Measurements from ENCODE around the gene MICOS13. TPM values are rescaled to one million over a fixed set of nuclear protein-coding genes. Genes with fewer than 3 reads are reported as not detected.

MICOS13 gene, protein sequence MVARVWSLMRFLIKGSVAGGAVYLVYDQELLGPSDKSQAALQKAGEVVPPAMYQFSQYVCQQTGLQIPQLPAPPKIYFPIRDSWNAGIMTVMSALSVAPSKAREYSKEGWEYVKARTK
- 32.5 TPM for polyA plus RNA-seq (2013, experiment 1 of 2)
- 27.0 TPM for polyA plus RNA-seq (2013, experiment 2 of 2)

DNA sequence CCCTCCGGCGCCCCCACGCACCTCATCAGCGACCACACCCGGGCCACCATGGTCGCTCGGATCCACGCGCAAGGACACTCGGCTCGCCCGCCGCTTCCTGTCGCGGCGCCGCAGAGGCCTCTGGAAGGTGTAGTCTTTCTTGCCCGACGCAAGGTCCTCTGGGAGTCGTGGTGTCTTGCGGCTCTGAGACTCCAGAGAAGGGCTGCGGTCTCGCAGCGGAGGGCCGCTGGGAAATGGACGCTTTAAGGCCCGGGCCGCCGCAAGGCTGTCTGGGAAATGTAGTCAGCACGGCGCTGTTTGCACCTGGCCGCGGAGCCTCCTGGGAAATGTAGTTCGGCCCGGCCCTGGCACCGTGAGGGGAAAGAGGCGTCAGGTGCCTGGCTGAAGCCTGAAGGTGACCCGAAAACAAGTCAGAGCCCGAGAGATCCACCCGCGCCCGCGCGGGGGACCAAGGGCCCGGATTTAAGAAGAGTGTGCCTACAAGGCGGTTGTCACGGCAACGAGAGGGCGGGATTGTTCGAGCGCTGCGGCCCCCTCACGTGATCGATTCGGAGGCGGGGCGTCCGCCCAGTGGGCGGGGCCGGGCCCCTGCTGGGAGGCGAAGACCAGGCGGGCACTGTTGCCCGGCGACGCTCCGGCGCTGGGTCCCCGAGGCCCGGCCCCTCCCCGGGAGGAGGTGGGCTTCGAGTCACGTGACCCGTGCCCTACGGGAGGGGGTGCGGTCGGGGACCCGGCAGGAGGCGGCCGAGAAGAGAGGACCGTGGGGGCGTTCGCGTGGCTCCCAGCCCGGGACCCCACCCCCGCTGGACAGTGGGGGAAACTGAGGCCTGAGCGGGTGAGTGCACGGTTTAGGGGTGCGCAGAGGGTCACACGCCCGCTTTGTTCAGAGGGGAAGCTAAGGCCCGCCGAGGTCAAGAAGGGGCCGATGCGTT is at the start of gene MICOS13, which contains the start of gene HSD11B1L:
Gene MICOS13, minus strand, starts transcription at position 80 of the 932 bp plus-strand sequence. Its CDS starts 30 bp downstream, at position 50.
Gene HSD11B1L, plus strand, starts transcription at position 591 of the 932 bp plus-strand sequence. CDS start 3,806 bp downstream, outside the sequence.
- Histone ChIP-seq H3K36me3 (ENCODE audit: control insufficient read depth, insufficient read depth, low read length) (peaks cover 8% of the 10 kb centered on the region), H3K9me3 (ENCODE audit: control insufficient read depth, low read length) (no peaks in the 10 kb centered on the region), H3K4me3 (ENCODE audit: extremely low read depth, insufficient read depth, low read length, poor library complexity, severe bottlenecking) (peak within 1 kb of the TSS; percentile 69), H3K27ac (ENCODE audit: low read depth, low read length, severe bottlenecking) (peak within 1 kb of the TSS; percentile 94), H3K4me1 (ENCODE audit: control insufficient read depth, insufficient read depth, low read length, poor library complexity, severe bottlenecking) (no peaks in the 10 kb centered on the region)
- 0 to 4% methylated on average over 78 to 84 of the region's 94 CpGs for WGBS, 2 experiments (ENCODE audit: insufficient coverage in 2 of 2)

DNA sequence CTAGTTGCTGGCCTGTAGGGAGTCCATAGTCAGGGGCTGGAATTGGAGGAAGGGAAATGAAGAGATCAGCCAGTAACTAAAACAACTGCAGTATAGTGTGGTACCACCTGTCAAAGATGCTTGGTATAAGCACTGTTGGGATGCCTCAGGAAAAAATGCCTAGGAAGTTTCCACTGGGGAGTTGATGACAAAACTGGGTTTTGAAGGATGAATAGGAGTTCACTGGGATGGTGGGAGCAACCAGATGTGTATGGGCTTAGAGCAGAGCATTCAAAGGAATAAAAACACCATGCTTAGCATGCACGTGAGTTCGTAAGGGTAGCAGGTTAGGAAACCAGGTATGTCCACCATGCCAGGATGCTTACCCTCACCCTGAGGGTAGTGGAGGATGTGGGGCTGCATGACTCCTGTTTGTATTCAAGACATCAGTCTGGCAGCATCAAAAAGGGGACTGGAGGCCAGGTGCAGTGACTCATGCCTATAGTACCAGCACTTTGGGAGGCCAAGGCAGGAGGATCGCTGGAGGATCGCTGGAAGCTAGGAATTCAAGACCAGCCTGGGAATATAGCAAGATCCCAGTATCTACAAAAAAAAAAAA is 47.2 kb upstream of the MICOS13 start:
- Histone ChIP-seq H3K27ac (ENCODE audit: low read depth, low read length, severe bottlenecking) (no peak overlapping the region), H3K4me1 (ENCODE audit: control insufficient read depth, insufficient read depth, low read length, poor library complexity, severe bottlenecking) (no peaks in the 10 kb centered on the region), H3K36me3 (ENCODE audit: control insufficient read depth, insufficient read depth, low read length) (no peaks in the 10 kb centered on the region), H3K4me3 (ENCODE audit: extremely low read depth, insufficient read depth, low read length, poor library complexity, severe bottlenecking) (no peak overlapping the region), H3K9me3 (ENCODE audit: control insufficient read depth, low read length) (peaks cover 3% of the 10 kb centered on the region)
- 80 to 82% methylated on average over 2 to 4 of the region's 4 CpGs for WGBS, 2 experiments (ENCODE audit: insufficient coverage in 2 of 2)

DNA sequence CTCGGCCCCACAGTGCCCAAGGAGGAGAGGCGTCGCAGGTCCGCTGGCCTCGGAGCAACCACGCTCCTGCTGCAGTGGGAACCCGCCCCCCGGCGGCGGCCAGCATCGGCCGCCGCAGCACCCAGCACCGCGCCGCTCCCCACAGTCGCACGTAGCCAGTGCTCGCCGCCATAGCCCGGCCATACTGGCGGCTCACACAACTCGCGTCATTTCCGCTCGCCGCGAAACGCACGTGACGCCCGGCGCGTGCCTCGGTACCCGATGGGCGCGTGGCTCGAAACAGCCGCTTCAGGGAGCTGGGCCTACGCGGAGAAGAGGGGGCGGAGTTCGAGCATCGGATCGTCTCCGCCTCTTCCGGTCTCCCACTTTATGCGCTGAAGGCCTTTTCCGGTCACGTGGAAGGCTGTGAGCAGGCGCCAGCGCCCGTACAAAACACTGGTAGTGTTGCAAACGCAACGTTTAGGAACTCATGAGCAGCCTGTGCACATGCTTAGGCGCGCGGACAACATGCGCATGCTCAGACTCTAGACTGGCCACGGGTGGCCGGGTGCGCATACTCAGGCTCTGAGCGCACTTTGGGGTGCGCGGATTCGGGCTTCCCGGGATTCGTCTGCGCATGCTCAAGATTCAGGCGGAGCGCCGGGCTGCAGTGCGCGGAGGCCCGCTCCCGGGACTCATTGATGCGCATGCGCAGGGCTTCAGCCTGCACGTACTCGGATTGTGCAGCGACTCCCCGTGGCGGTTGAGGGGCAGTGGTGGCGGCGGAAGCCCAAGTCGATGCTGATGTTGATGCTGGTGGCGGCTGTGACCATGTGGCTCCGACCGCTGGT is 39.9 kb upstream of the MICOS13 start, which contains the start of the genes CATSPERD and LONP1:
Gene CATSPERD, plus strand, starts transcription at position 677 of the 830 bp plus-strand sequence. Its CDS starts 101 bp downstream, at position 778.
Gene LONP1, minus strand, starts transcription at position 186 of the 830 bp plus-strand sequence. Its CDS starts 14 bp downstream, at position 172.
- Histone ChIP-seq H3K4me3 (ENCODE audit: extremely low read depth, insufficient read depth, low read length, poor library complexity, severe bottlenecking) (peak within 1 kb of the TSS; percentile 98), H3K4me1 (ENCODE audit: control insufficient read depth, insufficient read depth, low read length, poor library complexity, severe bottlenecking) (peaks cover 12% of the 10 kb centered on the region)
- whole genome bisulfite sequencing, 2 experiments (ENCODE audit: insufficient coverage in 2 of 2) = 0% methylated on average over 69 to 71 of the region's 90 CpGs

DNA sequence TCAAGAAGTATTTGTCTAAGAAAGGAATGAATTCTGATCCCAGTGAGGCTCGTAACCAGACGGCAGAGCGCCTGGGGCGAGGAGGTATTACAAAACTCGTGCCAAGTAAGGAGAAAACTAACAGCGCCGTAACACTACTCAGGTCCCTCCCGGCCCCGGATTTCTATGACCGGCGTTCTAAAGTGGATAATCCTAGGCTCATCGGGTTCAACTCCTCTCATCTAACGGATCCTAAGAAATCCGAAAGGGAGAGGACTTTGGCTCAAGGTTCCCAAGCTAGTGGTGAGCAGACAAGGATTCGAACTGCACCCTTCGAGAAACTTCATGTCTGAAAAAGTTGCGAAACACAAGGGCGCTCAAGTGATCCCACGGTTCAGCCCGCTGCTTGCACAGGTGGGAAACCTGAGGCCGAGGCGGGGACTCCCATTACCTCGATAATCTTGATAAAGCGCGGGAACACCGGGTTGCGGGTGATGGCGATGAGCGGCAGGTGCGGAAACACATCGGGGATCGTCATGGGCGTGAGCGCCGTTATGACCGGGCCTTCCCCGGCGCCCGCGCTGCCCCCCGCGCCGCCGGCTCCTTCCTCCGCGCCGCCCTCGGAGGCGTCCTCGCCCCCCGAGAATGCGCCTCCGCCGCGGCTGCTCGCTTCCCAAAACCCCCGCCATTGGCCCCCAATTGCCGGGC is 39.1 kb upstream of the MICOS13 start:
- peaks cover 12% of the 10 kb centered on the region for H3K4me1 ChIP-seq (ENCODE audit: control insufficient read depth, insufficient read depth, low read length, poor library complexity, severe bottlenecking)
- peaks cover 21% of the 10 kb centered on the region for H3K36me3 ChIP-seq (ENCODE audit: control insufficient read depth, insufficient read depth, low read length)
- peak overlapping the region; percentile 98 for H3K4me3 ChIP-seq (ENCODE audit: extremely low read depth, insufficient read depth, low read length, poor library complexity, severe bottlenecking)
- H3K9me3 ChIP-seq (ENCODE audit: control insufficient read depth, low read length) = no peaks in the 10 kb centered on the region
- WGBS, 2 experiments (ENCODE audit: insufficient coverage in 2 of 2) = 0 to 1% methylated on average over 50 to 53 of the region's 58 CpGs
- H3K27ac ChIP-seq (ENCODE audit: low read depth, low read length, severe bottlenecking) = peak overlapping the region; percentile 98

More for the DNA sequence above, 39.9 kb upstream of the MICOS13 start, which contains the start of the genes CATSPERD and LONP1:
- H3K36me3 ChIP-seq (ENCODE audit: control insufficient read depth, insufficient read depth, low read length) = peaks cover 16% of the 10 kb centered on the region
- H3K27ac ChIP-seq (ENCODE audit: low read depth, low read length, severe bottlenecking) = peak within 1 kb of the TSS; percentile 98
- H3K9me3 ChIP-seq (ENCODE audit: control insufficient read depth, low read length) = no peaks in the 10 kb centered on the region

DNA sequence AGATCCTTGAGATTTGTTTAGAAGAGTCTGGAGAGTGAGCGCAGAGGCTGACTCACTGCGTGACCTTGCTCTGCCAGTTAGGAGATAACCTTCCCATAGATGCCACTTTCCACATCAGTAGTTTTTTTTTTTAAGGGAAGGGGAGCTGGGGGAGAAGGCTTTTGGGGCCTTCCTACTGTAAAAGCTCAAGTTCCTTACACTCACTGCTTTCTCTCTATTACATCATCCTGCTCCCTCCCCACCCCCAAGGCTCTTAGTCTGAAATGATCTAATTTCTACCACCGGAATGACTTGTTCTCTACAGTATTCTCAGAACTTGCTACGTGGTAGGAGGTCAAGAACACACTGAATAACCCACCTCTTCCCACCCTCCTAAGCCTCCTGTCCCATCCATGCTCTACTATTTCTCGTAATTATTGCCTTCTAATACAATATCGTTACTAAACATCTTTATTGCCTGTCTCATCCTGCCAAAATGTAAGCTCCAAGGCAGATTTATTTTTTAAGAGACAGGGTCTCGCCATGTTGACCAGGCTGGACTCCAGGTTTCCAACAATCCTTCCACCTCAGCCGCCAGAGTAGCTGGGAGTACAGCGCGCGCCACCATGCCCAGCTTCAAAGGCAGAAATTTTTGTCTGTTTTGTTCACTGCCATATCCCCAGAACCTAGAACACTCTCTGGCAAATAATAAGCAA is 38.4 kb upstream of the MICOS13 start:
- Histone ChIP-seq H3K36me3 (ENCODE audit: control insufficient read depth, insufficient read depth, low read length) (peaks cover 28% of the 10 kb centered on the region), H3K27ac (ENCODE audit: low read depth, low read length, severe bottlenecking) (peak overlapping the region; percentile 98), H3K4me1 (ENCODE audit: control insufficient read depth, insufficient read depth, low read length, poor library complexity, severe bottlenecking) (peaks cover 12% of the 10 kb centered on the region), H3K4me3 (ENCODE audit: extremely low read depth, insufficient read depth, low read length, poor library complexity, severe bottlenecking) (peak overlapping the region; percentile 98), H3K9me3 (ENCODE audit: control insufficient read depth, low read length) (no peaks in the 10 kb centered on the region)
- WGBS, 2 experiments (ENCODE audit: insufficient coverage in 2 of 2) = 15 to 21% methylated on average over 5 to 10 of the region's 11 CpGs

DNA sequence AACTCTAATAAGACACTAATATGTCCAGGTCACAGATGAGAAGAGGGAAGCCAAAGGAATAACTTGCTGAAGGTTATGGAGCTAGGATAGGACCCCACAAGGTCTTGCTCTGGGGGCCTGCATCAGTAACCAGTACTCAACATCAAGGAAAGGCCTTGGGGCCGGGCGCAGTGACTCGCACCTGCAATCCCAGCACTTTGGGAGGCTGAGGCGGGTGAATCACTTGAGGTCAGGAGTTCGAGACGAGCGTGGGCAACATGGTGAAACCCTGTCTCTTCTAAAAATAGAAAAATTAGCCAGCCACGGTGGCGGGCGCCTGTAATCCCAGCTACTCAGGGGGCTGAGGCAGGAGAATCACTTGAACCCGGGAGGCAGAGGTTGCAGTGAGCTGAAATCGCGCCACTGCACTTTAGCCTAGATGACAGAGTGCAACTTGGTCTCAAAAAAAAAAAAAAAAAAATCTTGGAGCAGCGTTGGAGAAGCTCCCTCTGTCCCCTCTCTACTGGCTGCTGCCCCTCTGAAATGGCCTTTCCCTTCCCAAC is 37.8 kb upstream of the MICOS13 start:
- Histone ChIP-seq H3K36me3 (ENCODE audit: control insufficient read depth, insufficient read depth, low read length) (peaks cover 34% of the 10 kb centered on the region), H3K4me1 (ENCODE audit: control insufficient read depth, insufficient read depth, low read length, poor library complexity, severe bottlenecking) (peaks cover 12% of the 10 kb centered on the region), H3K4me3 (ENCODE audit: extremely low read depth, insufficient read depth, low read length, poor library complexity, severe bottlenecking) (peak overlapping the region; percentile 98), H3K27ac (ENCODE audit: low read depth, low read length, severe bottlenecking) (peak overlapping the region; percentile 98), H3K9me3 (ENCODE audit: control insufficient read depth, low read length) (no peaks in the 10 kb centered on the region)
- 85 to 95% methylated on average over 9 to 13 of the region's 14 CpGs for WGBS, 2 experiments (ENCODE audit: insufficient coverage in 2 of 2)

DNA sequence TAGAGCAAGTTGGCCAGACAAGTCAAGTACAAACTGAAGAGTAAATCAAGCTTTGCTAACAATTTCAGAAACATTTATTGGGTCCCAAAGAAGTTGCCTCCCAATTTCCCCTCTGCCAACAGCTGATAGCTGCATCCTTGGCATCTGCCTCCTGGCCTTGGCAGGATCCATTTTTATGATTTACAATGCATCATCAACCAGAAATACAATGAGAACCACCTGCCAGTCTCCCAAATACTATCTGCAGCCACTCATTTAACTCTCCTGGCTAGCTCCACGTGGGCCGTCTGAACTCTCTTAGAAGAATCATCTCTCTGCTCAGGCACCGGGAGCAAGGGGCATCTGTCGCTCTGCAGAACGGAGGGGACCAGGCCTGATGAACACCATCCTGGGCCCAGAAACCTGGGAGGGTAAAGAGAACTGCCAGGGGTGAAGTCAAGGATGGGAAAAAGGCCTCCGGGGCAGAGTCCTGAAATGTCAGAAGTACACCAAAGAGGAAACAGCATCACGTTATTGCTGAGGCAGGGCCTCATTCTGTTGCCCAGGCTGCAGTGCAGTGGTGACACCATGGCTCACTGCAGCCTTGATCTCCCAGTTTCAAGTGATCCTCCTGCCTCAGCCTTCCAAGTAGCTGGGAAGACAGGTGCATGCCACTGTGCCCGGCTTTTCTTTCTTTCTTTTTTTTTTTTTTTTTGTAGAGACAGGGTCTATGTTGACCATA is 37.1 kb upstream of the MICOS13 start:
- Histone ChIP-seq H3K4me3 (ENCODE audit: extremely low read depth, insufficient read depth, low read length, poor library complexity, severe bottlenecking) (no peak overlapping the region), H3K9me3 (ENCODE audit: control insufficient read depth, low read length) (no peaks in the 10 kb centered on the region), H3K36me3 (ENCODE audit: control insufficient read depth, insufficient read depth, low read length) (peaks cover 41% of the 10 kb centered on the region), H3K27ac (ENCODE audit: low read depth, low read length, severe bottlenecking) (no peak overlapping the region), H3K4me1 (ENCODE audit: control insufficient read depth, insufficient read depth, low read length, poor library complexity, severe bottlenecking) (peaks cover 12% of the 10 kb centered on the region)
- 95% methylated on average over 7 of the region's 8 CpGs for WGBS, 2 experiments (ENCODE audit: insufficient coverage in 2 of 2)

DNA sequence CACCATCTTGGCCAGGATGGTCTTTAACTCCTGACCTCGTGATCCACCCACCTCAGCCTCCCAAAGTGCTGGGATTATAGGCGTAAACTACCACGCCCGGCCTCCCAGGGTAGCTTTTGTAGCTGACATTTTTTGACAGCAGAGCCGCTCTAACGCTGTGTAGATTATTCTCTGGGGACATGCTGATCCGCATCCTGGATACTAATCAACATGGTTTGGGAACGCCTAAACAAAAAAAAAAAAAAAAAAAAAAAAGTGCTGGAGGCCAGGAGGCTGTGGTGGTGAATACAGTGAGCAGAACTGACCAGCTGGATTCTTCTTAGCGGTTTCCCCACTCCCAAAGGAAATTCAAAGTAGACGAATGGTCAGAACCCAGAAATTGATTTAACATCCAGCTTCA is 34.5 kb upstream of the MICOS13 start:
- WGBS, 2 experiments (ENCODE audit: insufficient coverage in 2 of 2) = 93 to 96% methylated on average over 3 to 7 of the region's 10 CpGs
- H3K36me3 ChIP-seq (ENCODE audit: control insufficient read depth, insufficient read depth, low read length) = peaks cover 66% of the 10 kb centered on the region

More for the DNA sequence above, 34.5 kb upstream of the MICOS13 start:
- peaks cover 12% of the 10 kb centered on the region for H3K4me1 ChIP-seq (ENCODE audit: control insufficient read depth, insufficient read depth, low read length, poor library complexity, severe bottlenecking)
- no peaks in the 10 kb centered on the region for H3K9me3 ChIP-seq (ENCODE audit: control insufficient read depth, low read length)
- no peak overlapping the region for H3K27ac ChIP-seq (ENCODE audit: low read depth, low read length, severe bottlenecking)
- H3K4me3 ChIP-seq (ENCODE audit: extremely low read depth, insufficient read depth, low read length, poor library complexity, severe bottlenecking) = no peak overlapping the region
